ENCODE results near the gene TMED5.

GRCh38 chr1:93154898-93155297, 25.3 kb downstream of the TMED5 start:
- no peak for TF ChIP-seq GATA2 (IDR thresholded peaks at IDR 0.05; ENCODE audit: low read depth, low read length)
- no peak for TF ChIP-seq GATA3 (IDR thresholded peaks at IDR 0.05; ENCODE audit: low read depth, low read length)

Data from SH-SY5Y (cell line).